ENCODE measurements around the gene CRY2. TPM values are rescaled to one million over a fixed set of nuclear protein-coding genes. Genes with fewer than 3 reads are reported as not detected.
A peak's percentile ranks its signal among the peaks of the same experiment; 100 is the strongest.

The CRY2 gene
- total and polyA plus RNA-seq, 2 of the 13 experiments (the other 11 are each of a cell fraction or from before 2014, with no cell fraction given): 10.1 to 12.2 TPM

GRCh38 chr11:45918331-45918941 lies 71.2 kb downstream of the CRY2 start (continued):
- TF ChIP-seq GATA4 (IDR thresholded peaks at IDR 0.05; ENCODE audit: borderline replicate concordance, low read depth) (0 out of 2 replicates have a peak, but pooled peaks have one; percentile 22), CTCF (CRISPR knock-in tag; IDR thresholded peaks at IDR 0.05) (peak; percentile 21; the same call in 1 of the 2 replicates), SP140L (CRISPR knock-in tag; IDR thresholded peaks at IDR 0.05; ENCODE audit: borderline replicate concordance) (no peak), HNRNPLL (IDR thresholded peaks at IDR 0.05; ENCODE audit: low read depth, low read length, poor library complexity, severe bottlenecking) (peak; percentile 21), LBX2 (CRISPR knock-in tag; IDR thresholded peaks at IDR 0.05; ENCODE audit: borderline replicate concordance) (no peak), PHF8 (CRISPR knock-in tag; IDR thresholded peaks at IDR 0.05) (peak; percentile 70), SAP130 (CRISPR knock-in tag; IDR thresholded peaks at IDR 0.05; ENCODE audit: low read depth) (peak; percentile 75), YEATS2 (CRISPR knock-in tag; IDR thresholded peaks at IDR 0.05; ENCODE audit: borderline replicate concordance) (no peak), ZNF709 (CRISPR knock-in tag; IDR thresholded peaks at IDR 0.05) (0 out of 2 replicates have a peak, but pooled peaks have one; percentile 65), ZNF446 (CRISPR knock-in tag; IDR thresholded peaks at IDR 0.05) (peak; percentile 48; the same call in 1 of the 2 replicates), E2F1 (CRISPR knock-in tag; IDR thresholded peaks at IDR 0.05) (peak; percentile 6; the same call in 1 of the 2 replicates), HMGXB4 (CRISPR knock-in tag; IDR thresholded peaks at IDR 0.05; ENCODE audit: borderline replicate concordance in 1 of 2, low read depth in 1 of 2) (peak in 1 of 2 experiments; percentile 31; a peak in 1 of 4 replicates), POLR2AphosphoS5 (IDR thresholded peaks at IDR 0.05; ENCODE audit: low read depth, low read length) (peak; percentile 88), TGIF2 (CRISPR knock-in tag; IDR thresholded peaks at IDR 0.05) (peak; percentile 22; the same call in 1 of the 2 replicates), HDAC2 (CRISPR knock-in tag; IDR thresholded peaks at IDR 0.05) (0 out of 2 replicates have a peak, but pooled peaks have one; percentile 41), RBAK (CRISPR knock-in tag; IDR thresholded peaks at IDR 0.05) (no peak), ZFX (CRISPR knock-in tag; IDR thresholded peaks at IDR 0.05; ENCODE audit: low read depth) (peak; percentile 27; the same call in 1 of the 2 replicates), ZBTB42 (CRISPR knock-in tag; IDR thresholded peaks at IDR 0.05) (0 out of 2 replicates have a peak, but pooled peaks have one; percentile 4), RELA (CRISPR knock-in tag; IDR thresholded peaks at IDR 0.05) (0 out of 2 replicates have a peak, but pooled peaks have one; percentile 27), PRDM10 (CRISPR knock-in tag; IDR thresholded peaks at IDR 0.05; ENCODE audit: low read depth) (0 out of 2 replicates have a peak, but pooled peaks have one; percentile 12)

All from HepG2 (cell line).